GM12864 (cell line): ENCODE measurements around the gene WWOX.

Experiments used
- DNase-seq: peaks from one replicate; pipeline ENCODE4 v3.0.0-alpha.2; 2011; ENCODE audit warnings: low read depth
- H3K4me3 ChIP-seq: 2 replicates; pipeline ENCODE4 v1.5.1; 2011; ENCODE audit warnings: mild to moderate bottlenecking, low read depth, low read length, control low read depth
- TF ChIP-seq, protein P1 (sequence below): IDR thresholded peaks from 2 replicates; pipeline ENCODE4 v1.5.1; 2011; ENCODE audit warnings: low read depth, mild to moderate bottlenecking, moderate library complexity, low read length, control low read depth, inconsistent platforms; ENCODE audit errors: missing control alignments

WWOX gene

DNA sequence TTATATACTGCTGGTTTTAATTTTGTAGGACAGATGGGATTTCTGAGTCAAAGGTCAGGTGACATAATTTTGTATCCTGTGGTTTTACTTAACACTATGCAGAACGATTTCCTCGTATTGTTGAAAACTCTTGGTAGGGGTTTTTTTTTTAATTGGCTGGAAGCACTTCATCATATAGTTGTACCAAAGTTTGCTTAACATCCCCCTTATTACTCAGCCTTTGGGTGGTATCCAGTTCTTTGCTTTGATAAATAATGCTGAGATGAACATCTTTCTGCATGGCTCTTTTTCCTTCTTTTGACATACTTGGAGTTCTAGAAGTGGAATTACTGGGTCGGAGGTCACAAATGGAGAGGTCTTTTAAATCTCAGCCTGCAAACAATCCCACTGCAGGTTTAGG is 1082.0 kb downstream of the WWOX start:
- no peak for DNase-seq
- TF ChIP-seq, protein P1, sequence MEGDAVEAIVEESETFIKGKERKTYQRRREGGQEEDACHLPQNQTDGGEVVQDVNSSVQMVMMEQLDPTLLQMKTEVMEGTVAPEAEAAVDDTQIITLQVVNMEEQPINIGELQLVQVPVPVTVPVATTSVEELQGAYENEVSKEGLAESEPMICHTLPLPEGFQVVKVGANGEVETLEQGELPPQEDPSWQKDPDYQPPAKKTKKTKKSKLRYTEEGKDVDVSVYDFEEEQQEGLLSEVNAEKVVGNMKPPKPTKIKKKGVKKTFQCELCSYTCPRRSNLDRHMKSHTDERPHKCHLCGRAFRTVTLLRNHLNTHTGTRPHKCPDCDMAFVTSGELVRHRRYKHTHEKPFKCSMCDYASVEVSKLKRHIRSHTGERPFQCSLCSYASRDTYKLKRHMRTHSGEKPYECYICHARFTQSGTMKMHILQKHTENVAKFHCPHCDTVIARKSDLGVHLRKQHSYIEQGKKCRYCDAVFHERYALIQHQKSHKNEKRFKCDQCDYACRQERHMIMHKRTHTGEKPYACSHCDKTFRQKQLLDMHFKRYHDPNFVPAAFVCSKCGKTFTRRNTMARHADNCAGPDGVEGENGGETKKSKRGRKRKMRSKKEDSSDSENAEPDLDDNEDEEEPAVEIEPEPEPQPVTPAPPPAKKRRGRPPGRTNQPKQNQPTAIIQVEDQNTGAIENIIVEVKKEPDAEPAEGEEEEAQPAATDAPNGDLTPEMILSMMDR: no peak
- H3K4me3 ChIP-seq: no peak overlapping the region

DNA sequence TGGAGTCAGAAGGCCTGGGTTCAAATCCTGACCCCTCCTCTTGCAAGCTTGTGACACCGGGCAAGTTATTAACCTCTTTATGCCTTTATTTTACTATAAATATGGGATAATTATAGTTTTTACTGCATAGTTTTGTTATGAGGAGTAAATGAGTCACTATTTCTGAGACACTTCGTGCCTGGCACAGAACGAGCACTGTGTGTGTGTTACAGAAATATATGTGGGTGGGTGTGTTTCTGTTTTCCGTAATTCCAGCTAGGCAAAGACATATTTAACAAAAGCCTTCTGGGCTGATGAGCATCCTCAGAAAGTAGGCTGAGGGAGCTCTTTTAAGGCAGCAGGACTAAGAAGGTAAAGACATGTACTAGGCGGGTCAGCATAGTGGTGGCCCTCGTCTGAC is 1083.2 kb downstream of the WWOX start:
- H3K4me3 ChIP-seq: no peak overlapping the region
- TF ChIP-seq, protein P1: no peak
- DNase-seq: no peak

DNA sequence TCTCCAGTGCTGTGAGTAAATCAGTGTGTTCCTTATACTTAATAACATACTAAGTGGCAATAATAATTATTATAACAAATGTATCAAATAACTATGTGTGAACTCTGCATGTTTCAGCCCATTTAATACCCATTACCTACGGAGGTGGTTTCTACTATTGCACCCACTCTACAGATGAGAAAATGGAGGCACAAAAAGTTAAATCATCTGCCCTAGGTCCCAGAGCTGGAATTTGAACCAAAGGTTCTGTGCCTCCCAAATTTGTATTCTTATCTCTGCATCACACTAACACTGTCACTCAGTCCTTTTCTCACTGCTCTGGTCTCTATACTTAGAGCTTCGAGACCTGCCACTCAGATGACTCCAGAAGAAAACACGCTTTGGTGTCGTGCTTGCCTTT is 1084.1 kb downstream of the WWOX start:
- no peak for DNase-seq
- TF ChIP-seq, protein P1: no peak
- no peak overlapping the region for H3K4me3 ChIP-seq

- no peak for DNase-seq
- TF ChIP-seq, protein P1: no peak
- no peak overlapping the region for H3K4me3 ChIP-seq
Observed at GRCh38 chr16:79184464-79185030, 1085.1 kb downstream of the WWOX start.

- TF ChIP-seq, protein P1: no peak
- no peak overlapping the region for H3K4me3 ChIP-seq
- no peak for DNase-seq
Observed at GRCh38 chr16:79185711-79186110, 1086.3 kb downstream of the WWOX start.

DNA sequence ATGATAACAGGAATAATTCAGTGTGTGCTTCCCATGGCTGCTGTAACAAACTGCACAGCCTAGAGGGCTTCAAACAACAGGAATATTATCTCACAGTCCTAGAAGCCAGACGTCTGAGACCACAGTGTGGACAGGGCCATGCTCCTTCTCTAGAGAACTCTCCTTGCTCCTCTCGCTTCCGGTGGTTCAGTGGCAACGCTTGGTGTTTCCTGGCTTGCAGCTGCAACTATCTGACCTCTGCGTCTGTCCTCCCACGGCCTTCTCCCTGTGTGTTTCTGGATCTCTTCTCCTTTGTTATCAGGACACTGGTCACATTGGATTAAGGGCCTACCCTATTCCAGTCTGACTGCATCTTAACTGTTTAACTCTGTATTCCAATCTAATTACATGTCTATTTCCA is 1086.7 kb downstream of the WWOX start:
- no peak overlapping the region for H3K4me3 ChIP-seq
- DNase-seq: no peak
- TF ChIP-seq, protein P1: no peak

DNA sequence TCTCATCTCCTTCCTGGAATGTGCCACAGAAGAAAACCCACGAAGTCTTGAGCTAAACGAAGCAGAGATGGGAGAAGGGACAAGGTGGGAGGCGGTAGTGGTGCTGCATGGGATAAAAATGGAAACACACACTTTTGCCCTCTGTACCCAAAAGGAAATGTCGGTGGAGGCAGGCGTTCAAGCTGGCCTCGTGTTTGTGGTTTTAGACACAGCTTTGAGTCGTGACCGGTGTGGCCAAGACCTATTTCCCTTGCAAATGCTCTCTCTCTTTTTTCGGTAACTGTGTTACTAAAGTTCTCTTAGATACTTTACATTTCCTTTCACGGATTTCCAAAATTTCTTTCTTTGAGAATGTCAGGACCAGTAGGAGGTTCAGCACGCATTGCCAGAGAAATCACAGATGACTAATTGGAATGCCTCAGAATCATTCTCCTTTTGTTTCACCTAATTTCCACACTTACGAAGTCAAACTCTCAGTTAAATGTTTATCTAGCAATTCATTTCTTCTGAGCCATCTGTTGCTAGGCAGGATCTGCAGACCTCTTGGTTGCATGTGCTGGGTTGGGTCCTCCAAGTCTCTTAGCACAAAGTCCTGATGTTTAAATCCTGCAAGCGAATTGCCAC is 1088.8 kb downstream of the WWOX start:
- TF ChIP-seq, protein P1: no peak
- DNase-seq: no peak

More for the DNA sequence above, 1088.8 kb downstream of the WWOX start:
- no peak overlapping the region for H3K4me3 ChIP-seq
